A549 (cell line): ENCODE results near the gene ZNF33B. TPM values are rescaled to one million over a fixed set of nuclear protein-coding genes. Genes with fewer than 3 reads are reported as not detected.

Experiments used
- ATAC-seq, 2 experiments: fragments of 200-7000 bp in 1 of 2; fragments of >200 bp in 1 of 2; cut with Nextera tagmentation in 1 of 2; cut with Tn5 transposase in 1 of 2; 3 replicates each; pipeline versions ENCODE4 v1.8.0 to v1.9.1; 2018 to 2020; ENCODE audit warnings: mild to moderate bottlenecking in 1 of 2, moderate library complexity in 1 of 2
- CTCF ChIA-PET: fragments of 300-600 bp; sonication (Branson Sonifier 250); formaldehyde crosslinking; extraction: SDS; loops from one replicate; lab custom pipeline; 2021; ENCODE audit warnings: antibody characterized with exemption, inconsistent platforms; lab: Yijun Ruan, JAX
- POLR2A ChIA-PET: fragments of 350-600 bp; formaldehyde crosslinking; extraction: SDS; loops from one replicate; lab custom pipeline; 2021; ENCODE audit warnings: antibody characterized with exemption, inconsistent platforms; lab: Yijun Ruan, JAX
- DNase-seq, 2 experiments: peaks; one replicate each; pipeline versions ENCODE4 v3.0.0 to v3.0.0-alpha.2; 2011 to 2016; ENCODE audit warnings: low read depth in 1 of 2, low spot score in 1 of 2
- FAIRE-seq: peaks from 2 replicates; lab custom pipeline; 2011; peaks lifted over from hg19 to GRCh38; lab: Jason Lieb, UNC
- H3K27ac ChIP-seq, 2 experiments: fragments of >200 bp; sonication (Bioruptor Twin); formaldehyde crosslinking; 3 replicates each; pipeline ENCODE4 v1.5.1; 2016 to 2017
- H3K4me1 ChIP-seq: fragments of >200 bp; sonication (Bioruptor Twin); formaldehyde crosslinking; 3 replicates; pipeline ENCODE4 v1.6.1; 2016
- H3K4me2 ChIP-seq: fragments of >200 bp; sonication (Bioruptor Twin); formaldehyde crosslinking; 3 replicates; pipeline ENCODE4 v1.6.1; 2016
- H3K4me3 ChIP-seq: fragments of >200 bp; sonication (Bioruptor Twin); formaldehyde crosslinking; 3 replicates; pipeline ENCODE4 v1.5.1; 2016
- H3K9me3 ChIP-seq: fragments of >200 bp; sonication (Bioruptor Twin); formaldehyde crosslinking; 3 replicates; pipeline ENCODE4 v1.6.1; 2016
- ATOH8 ChIP-seq: fragments of 250-450 bp; sonication (Bioruptor Pico); IDR thresholded peaks from 2 replicates; pipeline ENCODE4 v1.5.0; 2020; ENCODE audit warnings: low read depth, mild to moderate bottlenecking, moderate library complexity
- CHD4 ChIP-seq: fragments of 200-600 bp; sonication (generic); IDR thresholded peaks from 2 replicates; pipeline ENCODE4 v1.6.1; 2016; ENCODE audit warnings: antibody characterized with exemption, mild to moderate bottlenecking, borderline replicate concordance
- E2F6 ChIP-seq: IDR thresholded peaks from 2 replicates; pipeline ENCODE4 v1.6.1; 2012; ENCODE audit warnings: low read depth, borderline replicate concordance
- EHF ChIP-seq: fragments of 250-450 bp; sonication (Bioruptor Pico); IDR thresholded peaks from 2 replicates; pipeline ENCODE4 v1.5.0; 2020; ENCODE audit warnings: mild to moderate bottlenecking
- EHMT2 ChIP-seq: fragments of 200-600 bp; sonication (generic); IDR thresholded peaks from 2 replicates; pipeline ENCODE4 v1.6.1; 2016; ENCODE audit warnings: antibody characterized with exemption, low read depth, mild to moderate bottlenecking, moderate library complexity
- ESRRA ChIP-seq: fragments of 150-350 bp; IDR thresholded peaks from 2 replicates; pipeline ENCODE4 v1.6.1; 2014; ENCODE audit warnings: mild to moderate bottlenecking, low read length, borderline replicate concordance
- HDAC2 ChIP-seq: fragments of 200-600 bp; sonication (generic); IDR thresholded peaks from 2 replicates; pipeline ENCODE4 v1.6.1; 2016
- HOXA7 ChIP-seq: fragments of 250-450 bp; sonication (Bioruptor Pico); IDR thresholded peaks from 2 replicates; pipeline ENCODE4 v1.5.0; 2020; ENCODE audit warnings: mild to moderate bottlenecking, moderate library complexity
- HOXB5 ChIP-seq: fragments of 250-450 bp; sonication (Bioruptor Pico); IDR thresholded peaks from 2 replicates; pipeline ENCODE4 v1.5.0; 2020; ENCODE audit warnings: mild to moderate bottlenecking, moderate library complexity
- JUNB ChIP-seq: fragments of >200 bp; sonication (Bioruptor Twin); formaldehyde crosslinking; IDR thresholded peaks from 2 replicates; pipeline ENCODE4 v1.6.1; 2016
- MYC ChIP-seq: IDR thresholded peaks from 2 replicates; pipeline ENCODE4 v1.6.1; 2012; ENCODE audit warnings: mild to moderate bottlenecking, inconsistent platforms, low read length, improper control_type of control experiment, borderline replicate concordance
- NFE2L2 ChIP-seq: fragments of 150-350 bp; conservative IDR thresholded peaks from 2 replicates; pipeline ENCODE4 v1.6.1; 2014; ENCODE audit warnings: low read length
- PBX3 ChIP-seq: IDR thresholded peaks from 2 replicates; pipeline ENCODE4 v1.6.1; 2012
- PHF8 ChIP-seq: fragments of 200-600 bp; sonication (generic); IDR thresholded peaks from 2 replicates; pipeline ENCODE4 v1.6.1; 2016; ENCODE audit warnings: low read depth, mild to moderate bottlenecking, antibody characterized with exemption, moderate library complexity, borderline replicate concordance
- POLR2A ChIP-seq: IDR thresholded peaks from 2 replicates; pipeline ENCODE4 v1.6.1; 2012; ENCODE audit warnings: mild to moderate bottlenecking, low read length
- RCOR1 ChIP-seq: fragments of 150-350 bp; IDR thresholded peaks from 2 replicates; pipeline ENCODE4 v1.6.1; 2014; ENCODE audit warnings: antibody characterized with exemption, low read length, low read depth
- RFX5 ChIP-seq: fragments of 450-650 bp; IDR thresholded peaks from 2 replicates; pipeline ENCODE4 v1.7.1; 2014; ENCODE audit warnings: antibody characterized with exemption, mild to moderate bottlenecking, moderate library complexity
- SREBF2 ChIP-seq: fragments of 450-650 bp; IDR thresholded peaks from 2 replicates; pipeline ENCODE4 v1.6.1; 2014; ENCODE audit warnings: mild to moderate bottlenecking, moderate library complexity
- TFCP2L1 ChIP-seq: fragments of 250-450 bp; sonication (Bioruptor Pico); IDR thresholded peaks from 2 replicates; pipeline ENCODE4 v1.5.0; 2021; ENCODE audit warnings: mild to moderate bottlenecking
- ZC3H11A ChIP-seq: fragments of 450-650 bp; IDR thresholded peaks from 2 replicates; pipeline ENCODE4 v1.6.1; 2014; ENCODE audit warnings: antibody characterized with exemption, mild to moderate bottlenecking
- ZFP36 ChIP-seq: fragments of 450-650 bp; IDR thresholded peaks from 2 replicates; pipeline ENCODE4 v1.6.1; 2014; ENCODE audit warnings: borderline replicate concordance; ENCODE audit not compliant: partially characterized antibody
- WGBS: methylation state at CpG from one replicate; pipeline ENCODE4 v1.1.6; 2017; ENCODE audit errors: missing lambda C conversion rate; 5-methylcytosine and 5-hydroxymethylcytosine counted together
- polyA plus RNA-seq, 4 experiments: library from polyadenylated mRNA; depleted of rRNA in 3 of 4; stranded (reverse); fragments of >200 nt; fragmentation: RNase III in 1 of 4; extraction: RNeasy Plus Mini Kit Qiagen cat#74134 plus additional on column Dnase treatment in 1 of 4; gene quantifications; 2 replicates in 3 of 4; 3 replicates in 1 of 4; pipeline ENCODE4 v1.2.3, GENCODE V29; 2011 to 2017
- TF ChIP-seq, protein P1 (sequence below): fragments of 450-650 bp; IDR thresholded peaks from 2 replicates; pipeline ENCODE4 v1.6.1; 2014; ENCODE audit warnings: antibody characterized with exemption

Gene ZNF33B
- polyA plus RNA-seq, 2 of the 4 experiments (the other 2 are of a cell fraction): 10.7 to 12.4 TPM

DNA sequence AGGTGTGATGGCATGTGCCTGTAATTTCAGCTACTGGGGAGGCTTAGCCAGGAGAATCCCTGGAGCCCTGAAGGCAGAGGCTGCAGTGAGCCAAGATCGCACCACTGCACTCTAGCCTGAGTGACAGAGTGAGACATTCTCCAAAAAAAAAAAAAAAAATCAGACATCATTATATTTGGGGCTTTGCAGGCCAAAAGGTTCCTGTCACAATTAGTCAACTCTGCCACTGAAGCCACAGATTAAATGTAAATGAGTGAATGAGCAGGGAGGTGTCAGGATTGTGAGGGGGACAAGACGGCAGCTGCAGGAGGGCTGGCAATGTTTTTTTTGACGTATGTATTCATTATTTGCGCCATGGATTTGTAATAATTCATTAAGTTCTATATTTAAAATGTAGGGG is 3.3 kb downstream of the ZNF33B start (continued):
- TF ChIP-seq, protein P1, sequence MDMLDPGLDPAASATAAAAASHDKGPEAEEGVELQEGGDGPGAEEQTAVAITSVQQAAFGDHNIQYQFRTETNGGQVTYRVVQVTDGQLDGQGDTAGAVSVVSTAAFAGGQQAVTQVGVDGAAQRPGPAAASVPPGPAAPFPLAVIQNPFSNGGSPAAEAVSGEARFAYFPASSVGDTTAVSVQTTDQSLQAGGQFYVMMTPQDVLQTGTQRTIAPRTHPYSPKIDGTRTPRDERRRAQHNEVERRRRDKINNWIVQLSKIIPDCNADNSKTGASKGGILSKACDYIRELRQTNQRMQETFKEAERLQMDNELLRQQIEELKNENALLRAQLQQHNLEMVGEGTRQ: no peak
- TF ChIP-seq ZC3H11A (no peak), HDAC2 (no peak), HOXA7 (CRISPR knock-in tag) (no peak), RCOR1 (no peak), POLR2A (no peak), JUNB (no peak), ZFP36 (no peak), E2F6 (no peak), HOXB5 (CRISPR knock-in tag) (no peak), CHD4 (no peak)

DNA sequence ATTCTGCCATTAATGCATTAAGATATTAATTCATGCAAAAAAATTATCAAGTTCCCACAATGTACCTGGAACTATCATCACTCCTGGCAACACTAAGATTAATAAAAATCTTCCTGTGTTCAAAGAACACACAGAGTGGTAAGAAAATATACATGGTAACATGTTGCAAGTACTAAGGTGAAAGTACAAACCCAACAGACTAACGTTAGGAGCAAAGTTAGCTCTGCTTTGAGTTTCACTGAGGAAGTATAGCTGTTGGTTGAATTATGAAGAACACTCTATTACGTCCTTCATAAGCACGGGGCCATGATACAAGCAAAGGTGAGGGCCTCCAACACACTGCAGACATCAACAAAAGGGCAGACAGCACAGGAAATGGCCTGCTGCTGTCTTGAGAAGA is 5.8 kb downstream of the ZNF33B start:
- DNase-seq: no peak
- no peak overlapping the region for H3K4me3 ChIP-seq
- H3K4me1 ChIP-seq: peaks cover 8% of the 10 kb centered on the region; the same call in 1 of the 3 replicates
- FAIRE-seq: no peak
- TF ChIP-seq MYC: no peak
- no peak for TF ChIP-seq CHD4
- TF ChIP-seq E2F6: no peak
- TF ChIP-seq ZFP36: no peak
- TF ChIP-seq EHMT2: no peak
- TF ChIP-seq NFE2L2: no peak
- TF ChIP-seq SREBF2: no peak
- no peak for TF ChIP-seq ATOH8 (CRISPR knock-in tag)
- TF ChIP-seq POLR2A: no peak
- TF ChIP-seq, protein P1: no peak
- TF ChIP-seq HDAC2: no peak
- TF ChIP-seq EHF (CRISPR knock-in tag): no peak
- no peak for TF ChIP-seq PBX3
- no peak for TF ChIP-seq PHF8
- TF ChIP-seq RFX5: no peak
- no peak overlapping the region for H3K4me2 ChIP-seq
- no peak for ATAC-seq
- H3K9me3 ChIP-seq: no peaks in the 10 kb centered on the region; the same call in 2 of the 3 replicates
- ChIA-PET POLR2A (no interaction called here), CTCF (no interaction called here)
- WGBS: 90% methylated on average over 3 of the region's 3 CpGs
- no peak overlapping the region for H3K27ac ChIP-seq

- POLR2A ChIA-PET: no interaction called here
- no peak for ATAC-seq
These were observed 7.7 kb downstream of the ZNF33B start for GRCh38 chr10:42630537-42631134.

More at GRCh38 chr10:42630537-42631134, 7.7 kb downstream of the ZNF33B start:
- Histone ChIP-seq H3K27ac (no peak overlapping the region), H3K4me2 (no peak overlapping the region), H3K4me3 (no peak overlapping the region), H3K4me1 (no peaks in the 10 kb centered on the region), H3K9me3 (no peaks in the 10 kb centered on the region; the same call in 2 of the 3 replicates)
- WGBS: 97% methylated on average over 1 of the region's 1 CpG
- CTCF ChIA-PET: no interaction called here
- no peak for FAIRE-seq
- DNase-seq: no peak
- no peak for TF ChIP-seq ESRRA
- TF ChIP-seq TFCP2L1 (CRISPR knock-in tag): no peak
